Measurements from ENCODE around the gene MTAP.
"Not testable (repeated sequence)": the region's sequence is repeated elsewhere in the genome, so short reads cannot be mapped to it uniquely, and the experiment has no call there.

MTAP gene

DNA sequence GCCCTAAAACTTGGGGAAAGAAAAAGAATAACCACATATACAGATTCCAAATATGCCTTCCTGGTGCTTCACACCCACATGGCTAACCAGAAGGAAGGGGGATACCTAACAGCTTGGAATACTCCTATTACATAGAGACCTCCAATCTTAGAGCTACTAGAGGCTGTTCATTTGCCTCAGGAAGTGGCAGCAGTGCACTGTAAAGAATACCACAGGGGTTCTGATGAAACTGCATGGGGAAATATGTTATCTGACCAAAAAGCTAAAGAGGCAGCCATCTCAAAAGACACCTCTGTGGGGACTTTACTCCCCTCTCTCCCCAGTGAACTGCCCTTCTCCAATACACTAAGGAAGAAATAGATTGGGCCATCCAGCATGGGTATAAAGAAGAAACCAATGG, 125.3 kb downstream of the MTAP start:
- DNase-seq, result no peak

DNA sequence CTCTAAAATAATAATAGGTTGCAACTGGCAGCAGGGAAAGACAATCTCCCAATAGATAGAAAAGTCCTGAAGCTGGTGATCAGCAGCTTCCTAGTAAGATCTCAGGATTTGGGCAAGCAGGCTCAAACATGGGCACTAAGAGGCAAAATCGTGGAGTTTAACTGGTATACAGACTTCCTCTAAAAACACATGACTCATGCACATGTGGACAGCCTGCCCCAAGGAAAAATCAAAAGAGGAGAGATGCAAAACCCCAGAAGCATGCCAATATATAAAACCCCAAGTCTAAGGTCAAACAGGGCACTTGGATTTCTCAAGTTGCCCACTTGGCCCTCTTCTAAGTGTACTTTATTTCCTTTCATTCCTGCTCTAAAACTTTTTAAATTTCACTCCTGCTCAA, 129.0 kb downstream of the MTAP start:
- DNase-seq, result no peak

DNA sequence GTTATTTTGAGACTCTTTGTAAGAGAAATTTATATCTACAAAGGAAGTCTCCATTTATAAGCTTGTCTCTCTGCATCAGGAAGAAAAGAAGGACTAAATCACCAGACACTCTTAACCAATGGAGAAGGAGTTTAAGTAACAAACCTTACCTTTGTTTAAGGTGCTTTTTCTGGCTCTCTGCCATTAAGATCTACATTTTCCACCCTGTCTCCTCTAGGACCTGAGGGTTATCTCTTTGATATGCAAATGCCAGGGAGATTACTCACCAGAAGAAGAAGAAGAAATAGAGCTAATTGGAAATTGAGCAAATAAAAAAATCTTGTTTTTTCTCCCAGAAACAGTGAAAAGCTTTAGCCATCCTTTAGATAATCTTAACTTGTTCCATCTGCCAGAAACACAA, 130.8 kb downstream of the MTAP start:
- peak; percentile 5 for DNase-seq

DNA sequence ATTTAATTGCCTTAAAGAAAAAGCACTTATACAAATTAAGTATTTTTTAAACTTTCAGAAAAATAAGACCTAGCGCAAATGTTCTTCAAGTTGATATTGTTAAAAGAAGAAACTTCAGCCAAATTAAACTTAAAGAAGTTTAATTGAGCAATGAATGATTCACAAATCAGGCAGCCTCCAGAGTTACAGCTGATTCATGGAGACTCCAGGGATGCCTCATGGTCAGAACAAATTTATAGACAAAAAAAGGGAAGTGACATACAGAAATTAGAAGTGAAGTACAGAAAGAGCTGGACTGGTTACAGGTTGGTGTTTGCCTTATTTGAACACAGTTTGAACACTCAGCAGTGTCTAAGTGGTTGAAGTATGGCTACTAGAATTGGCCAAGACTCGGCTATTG, 131.4 kb downstream of the MTAP start:
- no peak for DNase-seq

GRCh38 chr9:21935631-21936030, 133.2 kb downstream of the MTAP start:
- DNase-seq, result no peak

- no peak for DNase-seq
Measured at GRCh38 chr9:21936161-21936560, 133.7 kb downstream of the MTAP start.

DNA sequence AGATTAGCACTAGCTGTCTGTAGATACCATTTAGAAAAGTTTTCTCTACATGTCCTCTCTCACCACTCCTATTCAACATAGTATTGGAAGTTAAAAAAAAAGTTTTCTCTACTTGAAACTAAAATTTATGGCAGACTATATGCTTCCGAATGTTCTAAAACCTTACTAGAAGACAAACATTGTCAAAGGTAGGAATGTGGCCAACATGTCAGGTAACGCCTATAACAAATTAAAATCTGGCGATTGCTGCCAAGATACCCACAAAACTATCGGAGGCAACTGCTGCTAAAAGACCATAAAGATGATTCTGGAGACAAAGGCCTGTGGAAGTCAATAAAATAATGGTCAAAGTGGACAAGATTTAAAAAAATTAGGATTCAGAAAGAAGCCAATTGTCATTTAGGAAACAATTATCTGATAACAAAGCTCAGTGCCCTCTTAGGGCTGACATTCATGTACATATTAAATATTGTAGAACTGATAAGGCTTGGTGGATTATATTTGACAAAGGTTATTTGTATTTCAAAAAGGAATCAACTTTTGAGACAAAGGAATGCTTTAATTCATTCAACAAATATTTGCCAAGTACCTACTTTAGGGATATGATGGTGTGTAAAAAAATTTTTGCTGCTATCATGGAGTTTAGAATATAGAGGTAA, 139.0 kb downstream of the MTAP start:
- DNase-seq, result no peak

DNA sequence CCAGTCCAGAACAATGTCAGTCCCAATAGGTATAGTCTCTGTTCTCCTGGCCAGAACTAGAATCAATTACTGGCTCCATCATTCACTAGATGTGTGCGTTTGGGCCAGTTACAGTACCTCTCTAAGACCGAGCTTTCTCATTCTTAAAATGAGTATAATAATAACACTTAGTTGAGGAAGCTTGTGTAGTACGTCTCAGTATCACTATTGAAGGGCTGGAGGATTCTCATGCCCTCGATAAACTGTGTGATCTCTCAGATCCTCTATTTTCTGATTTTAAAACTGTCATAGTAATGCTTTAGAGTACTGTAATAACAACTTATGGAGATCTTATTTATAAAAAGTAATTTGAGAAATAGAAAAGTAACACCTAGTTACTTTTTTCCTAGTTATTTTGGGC, 141.0 kb downstream of the MTAP start:
- DNase-seq, result no peak

DNA sequence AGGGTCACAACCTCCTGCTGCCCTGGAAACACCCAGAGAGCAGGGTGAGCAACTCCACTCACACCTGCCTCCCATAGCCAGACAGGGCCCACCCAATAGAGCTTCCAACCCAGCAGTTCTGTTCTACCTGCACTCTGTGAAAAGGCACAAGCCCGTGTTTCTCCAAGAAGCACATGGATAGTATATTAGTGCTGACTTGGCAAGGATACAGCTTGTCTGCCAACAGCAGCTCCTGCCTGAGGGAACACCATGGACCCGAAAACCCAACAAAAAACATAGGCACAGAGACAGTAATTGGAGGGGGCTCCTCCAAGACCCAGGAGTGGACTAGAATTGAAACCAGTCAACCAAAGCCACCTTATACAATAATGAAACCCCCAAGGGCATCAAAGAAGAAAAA, 143.2 kb downstream of the MTAP start:
- DNase-seq, result no peak

DNA sequence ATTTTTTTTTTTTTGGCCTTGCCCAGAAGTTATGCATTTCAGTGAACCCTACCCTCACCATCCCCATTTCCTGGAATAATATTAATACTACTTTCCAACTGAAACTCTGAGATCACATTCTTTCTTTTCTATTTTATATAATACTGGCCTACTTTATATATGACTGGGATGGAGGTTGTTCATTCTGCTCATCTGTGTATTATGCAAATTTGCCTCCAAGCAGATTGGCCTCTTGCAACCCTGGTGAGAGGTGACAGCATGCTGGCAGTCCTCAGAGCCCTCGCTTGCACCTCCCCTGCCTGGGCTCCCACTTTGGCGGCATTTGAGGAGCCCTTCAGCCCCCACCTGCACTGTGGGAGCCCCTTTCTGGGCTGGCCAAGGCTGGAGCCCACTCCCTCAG, 156.4 kb downstream of the MTAP start:
- DNase-seq, result no peak

GRCh38 chr9:21959268-21959667, 156.8 kb downstream of the MTAP start:
- not testable (repeated sequence) for DNase-seq

- no peak for DNase-seq
Measured at GRCh38 chr9:21961569-21961968, 159.1 kb downstream of the MTAP start.

GRCh38 chr9:21964925-21965385, 162.5 kb downstream of the MTAP start:
- DNase-seq, result no peak

GRCh38 chr9:21965401-21965951, 163.0 kb downstream of the MTAP start:
- no peak for DNase-seq

- no peak for DNase-seq
Measured at GRCh38 chr9:21966140-21966851, 163.9 kb downstream of the MTAP start.

- DNase-seq, result no peak
Measured at GRCh38 chr9:21967169-21967568, 164.7 kb downstream of the MTAP start.

- no peak for DNase-seq
Measured at GRCh38 chr9:21967702-21968101, 165.3 kb downstream of the MTAP start.

DNA sequence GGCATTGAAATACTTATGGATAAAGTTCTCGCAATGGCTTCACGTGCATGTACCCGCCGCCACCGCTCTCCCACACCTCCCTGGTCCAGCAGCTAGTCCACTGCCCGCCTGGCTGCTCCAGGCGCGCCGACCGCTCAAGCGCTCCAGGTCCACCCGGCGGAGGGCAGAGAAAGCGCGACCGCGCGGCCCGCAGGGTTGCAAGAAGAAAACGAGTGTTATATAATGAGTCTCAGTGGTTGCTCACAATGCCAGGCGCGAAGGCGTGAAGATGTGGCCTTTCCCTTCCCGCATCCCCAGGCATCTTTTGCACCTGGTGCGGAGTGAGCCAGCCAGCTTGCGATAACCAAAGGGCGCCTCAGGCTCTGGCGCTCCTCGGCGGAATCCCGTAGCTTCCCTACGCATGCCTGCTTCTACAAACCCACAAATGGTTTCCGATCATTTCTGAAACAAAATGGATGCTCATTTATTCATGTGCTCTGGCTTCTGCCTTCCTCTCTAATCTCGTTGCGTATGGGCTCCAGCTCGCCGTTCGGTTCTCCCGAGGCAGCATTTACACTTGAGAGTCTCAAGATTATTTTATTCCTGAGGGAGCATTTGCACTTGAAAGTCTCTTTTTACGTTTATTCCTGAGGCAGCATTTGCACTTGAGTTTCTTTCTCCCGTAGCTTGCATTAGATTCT, 166.0 kb downstream of the MTAP start:
- DNase-seq, result no peak

DNA sequence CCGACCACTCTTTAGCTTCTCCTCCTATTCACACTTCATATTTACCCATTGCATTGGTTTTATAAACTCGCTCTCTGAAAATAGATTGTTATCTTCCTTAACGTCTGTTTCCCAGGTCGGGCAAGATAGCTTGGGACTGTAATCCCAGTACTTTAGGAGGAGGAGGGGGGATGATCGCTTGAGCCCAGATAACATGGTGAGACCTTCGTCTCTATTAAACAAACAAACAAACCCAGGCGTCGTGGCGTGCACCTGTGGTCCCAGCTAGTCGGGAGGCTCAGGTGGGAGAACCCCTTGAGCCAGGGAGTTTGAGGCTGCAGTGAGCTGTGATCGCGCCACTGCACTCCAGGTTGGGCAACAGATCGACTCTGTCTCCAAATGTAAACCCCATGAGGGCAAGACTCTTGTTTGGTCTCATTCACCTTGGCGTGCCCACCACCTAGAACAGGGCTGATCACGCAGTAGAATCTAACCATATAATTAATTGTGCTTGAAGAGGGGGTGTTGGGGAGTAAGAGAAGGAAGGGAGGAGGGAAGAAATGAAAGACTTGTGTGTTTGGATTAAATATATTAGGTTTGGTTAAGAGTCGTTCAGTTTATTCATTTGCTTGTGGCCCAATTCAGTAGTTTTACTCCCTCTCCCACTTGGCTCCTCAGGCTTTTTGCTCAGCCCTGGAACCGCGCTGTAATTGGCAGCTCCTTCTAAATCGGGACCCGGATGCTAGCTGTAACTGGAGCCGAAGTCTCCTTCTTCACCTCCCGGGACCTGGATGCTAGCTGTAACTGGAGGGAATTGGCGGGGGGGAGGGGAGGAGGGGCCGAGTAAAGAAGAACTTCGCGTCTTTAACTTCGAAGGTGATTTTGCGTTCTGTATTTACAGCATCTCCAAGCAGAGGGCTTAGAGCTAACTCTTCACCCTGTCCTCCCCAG, 166.8 kb downstream of the MTAP start:
- DNase-seq, result no peak

DNA sequence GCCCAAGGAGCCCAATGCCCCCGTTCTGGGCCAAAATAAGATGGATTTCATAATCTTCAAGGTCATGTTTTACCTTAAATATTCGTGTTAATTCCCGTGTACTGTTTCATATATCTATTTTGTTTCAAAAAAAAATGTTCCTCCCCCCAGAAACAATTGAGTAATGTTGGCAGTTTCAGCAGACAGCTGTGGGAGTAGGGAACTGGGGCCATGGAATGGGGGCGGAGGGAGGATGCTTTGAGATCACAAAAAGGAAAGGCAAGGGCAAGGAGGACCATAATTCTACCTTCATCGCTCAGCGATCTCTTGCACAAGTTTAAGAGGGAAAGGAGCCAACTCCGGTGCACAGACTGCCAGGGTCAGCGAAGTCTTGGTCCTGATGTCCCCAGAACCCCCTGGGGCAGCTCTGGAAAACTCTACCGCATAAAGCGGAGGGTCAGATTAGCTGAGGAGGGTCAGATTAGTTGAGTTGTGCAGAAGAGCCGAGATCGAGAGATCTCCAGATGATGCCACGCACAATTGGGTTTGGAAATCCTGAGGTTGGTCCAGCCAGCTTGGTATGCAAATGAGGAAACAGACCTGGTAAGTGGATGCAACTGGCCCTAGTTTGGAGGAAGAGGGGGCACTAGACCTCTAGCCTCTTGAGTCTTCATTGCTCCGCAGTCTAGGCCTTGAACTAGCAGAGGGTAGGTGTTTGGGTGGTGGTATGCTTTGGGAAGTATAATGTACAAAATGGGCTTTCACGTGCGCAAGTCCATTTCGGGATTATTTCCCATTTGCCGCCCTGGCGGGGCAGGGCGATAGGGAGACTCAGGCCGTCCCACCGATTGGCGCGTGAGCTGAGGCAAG, 167.7 kb downstream of the MTAP start:
- DNase-seq, result no peak

- no peak for DNase-seq
Measured at GRCh38 chr9:21970800-21971640, 168.6 kb downstream of the MTAP start.
